Measurements from ENCODE around the gene PTPRH.

Gene PTPRH

GRCh38 chr19:55208880-55209692 is at the start of gene PTPRH:
Gene PTPRH, minus strand, starts transcription at chr19:55209501. Its CDS starts 68 bp downstream, at chr19:55209433.
- TF ChIP-seq CTCF (IDR thresholded peaks at IDR 0.05; ENCODE audit: low read depth, low read length): no peak
- no peak for DNase-seq (ENCODE audit: extremely low read depth, low read depth)

GRCh38 chr19:55258476-55258827 is 49.2 kb upstream of the PTPRH start:
- no peak for TF ChIP-seq CTCF (IDR thresholded peaks at IDR 0.05; ENCODE audit: low read depth, low read length)
- DNase-seq (ENCODE audit: extremely low read depth, low read depth): no peak

GRCh38 chr19:55257461-55258420 is 48.4 kb upstream of the PTPRH start:
- no peak for TF ChIP-seq CTCF (IDR thresholded peaks at IDR 0.05; ENCODE audit: low read depth, low read length)
- DNase-seq (ENCODE audit: extremely low read depth, low read depth): no peak

- DNase-seq (ENCODE audit: extremely low read depth, low read depth): no peak
Observed at GRCh38 chr19:55256562-55257460, 47.5 kb upstream of the PTPRH start.

GRCh38 chr19:55255618-55256423 is 46.5 kb upstream of the PTPRH start:
- no peak for TF ChIP-seq CTCF (IDR thresholded peaks at IDR 0.05; ENCODE audit: low read depth, low read length)
- no peak for DNase-seq (ENCODE audit: extremely low read depth, low read depth)

More at GRCh38 chr19:55256562-55257460, 47.5 kb upstream of the PTPRH start:
- no peak for TF ChIP-seq CTCF (IDR thresholded peaks at IDR 0.05; ENCODE audit: low read depth, low read length)

- no peak for TF ChIP-seq CTCF (IDR thresholded peaks at IDR 0.05; ENCODE audit: low read depth, low read length)
- no peak for DNase-seq (ENCODE audit: extremely low read depth, low read depth)
Observed at GRCh38 chr19:55254625-55254977, 45.3 kb upstream of the PTPRH start.

All from AG09319 (cell line).